H9 (cell line): Measurements from ENCODE around the gene GFRA1. TPM values are rescaled to one million over a fixed set of nuclear protein-coding genes. Genes with fewer than 3 reads are reported as not detected.

ENCODE experiments used
- DNase-seq: peaks from one replicate; pipeline ENCODE4 v3.0.0-alpha.2; 2017
- H2AFZ ChIP-seq: one replicate; pipeline ENCODE4 v1.6.1; 2013; ENCODE audit warnings: mild to moderate bottlenecking, low read length, control low read depth, moderate library complexity
- H2AK5ac ChIP-seq: 2 replicates; pipeline ENCODE4 v1.6.1; 2013; ENCODE audit warnings: low read length, control low read depth, mixed read lengths; ENCODE audit not compliant: insufficient read length
- H2BK120ac ChIP-seq: one replicate; pipeline ENCODE4 v1.6.1; 2013; ENCODE audit warnings: low read depth, mild to moderate bottlenecking, low read length, control low read depth, inconsistent platforms; ENCODE audit not compliant: poor library complexity, severe bottlenecking
- H2BK12ac ChIP-seq: 2 replicates; pipeline ENCODE4 v1.6.1; 2013; ENCODE audit warnings: low read length, control low read depth, mixed read lengths, low read depth; ENCODE audit not compliant: insufficient read length
- H2BK15ac ChIP-seq: 2 replicates; pipeline ENCODE4 v1.6.1; 2013; ENCODE audit warnings: low read depth, low read length, control low read depth
- H2BK20ac ChIP-seq: one replicate; pipeline ENCODE4 v1.6.1; 2013; ENCODE audit warnings: low read depth, mild to moderate bottlenecking, low read length, control low read depth, inconsistent platforms; ENCODE audit not compliant: poor library complexity, severe bottlenecking
- H2BK5ac ChIP-seq: 2 replicates; pipeline ENCODE4 v1.6.1; 2013; ENCODE audit warnings: low read length, control low read depth, mixed read lengths; ENCODE audit not compliant: insufficient read length
- H3K14ac ChIP-seq: 2 replicates; pipeline ENCODE4 v1.6.1; 2013; ENCODE audit warnings: low read length, control low read depth; ENCODE audit not compliant: insufficient read depth
- H3K18ac ChIP-seq: 2 replicates; pipeline ENCODE4 v1.6.1; 2013; ENCODE audit warnings: low read depth, mild to moderate bottlenecking, mixed read lengths, low read length, control low read depth; ENCODE audit not compliant: insufficient read length
- H3K23ac ChIP-seq: 2 replicates; pipeline ENCODE4 v1.6.1; 2013; ENCODE audit warnings: low read length, control low read depth, mixed read lengths, low read depth; ENCODE audit not compliant: insufficient read length
- H3K23me2 ChIP-seq: 2 replicates; pipeline ENCODE4 v1.6.1; 2013; ENCODE audit warnings: low read depth, mild to moderate bottlenecking, mixed read lengths, low read length, control low read depth; ENCODE audit not compliant: insufficient read length, poor library complexity, severe bottlenecking
- H3K27ac ChIP-seq: 2 replicates; pipeline ENCODE4 v1.5.1; 2013; ENCODE audit warnings: low read length, control low read depth, mixed read lengths, low read depth; ENCODE audit not compliant: insufficient read length
- H3K27me3 ChIP-seq: 2 replicates; pipeline ENCODE4 v1.6.1; 2013; ENCODE audit warnings: low read length, control low read depth, inconsistent platforms; ENCODE audit not compliant: insufficient read depth
- H3K4ac ChIP-seq: 2 replicates; pipeline ENCODE4 v1.6.1; 2013; ENCODE audit warnings: low read depth, mild to moderate bottlenecking, control low read depth, inconsistent platforms, low read length, moderate library complexity
- H3K4me1 ChIP-seq: 2 replicates; pipeline ENCODE4 v1.6.1; 2013; ENCODE audit warnings: low read length, control low read depth, inconsistent platforms; ENCODE audit not compliant: insufficient read depth
- H3K4me2 ChIP-seq: 2 replicates; pipeline ENCODE4 v1.6.1; 2013; ENCODE audit warnings: low read length, control low read depth, mixed read lengths; ENCODE audit not compliant: insufficient read length, insufficient read depth
- H3K56ac ChIP-seq: 2 replicates; pipeline ENCODE4 v1.6.1; 2013; ENCODE audit warnings: low read depth, mild to moderate bottlenecking, mixed read lengths, low read length, control low read depth; ENCODE audit not compliant: insufficient read length
- H3K79me1 ChIP-seq: 2 replicates; pipeline ENCODE4 v1.6.1; 2013; ENCODE audit warnings: low read depth, mild to moderate bottlenecking, moderate library complexity, low read length, control low read depth, inconsistent platforms; ENCODE audit not compliant: insufficient read depth, poor library complexity, severe bottlenecking
- H3K79me2 ChIP-seq: 2 replicates; pipeline ENCODE4 v1.6.1; 2013; ENCODE audit warnings: low read length, control low read depth, inconsistent platforms; ENCODE audit not compliant: insufficient read depth
- H3K9ac ChIP-seq: 2 replicates; pipeline ENCODE4 v1.6.1; 2013; ENCODE audit warnings: low read length, control low read depth, mixed read lengths; ENCODE audit not compliant: insufficient read length; ENCODE audit errors: extremely low read depth
- H3K9me3 ChIP-seq: one replicate; pipeline ENCODE4 v1.6.1; 2013; ENCODE audit warnings: low read depth, low read length, inconsistent platforms; ENCODE audit not compliant: control insufficient read depth
- H3T11ph ChIP-seq: one replicate; pipeline ENCODE4 v1.6.1; 2013; ENCODE audit warnings: mild to moderate bottlenecking, low read length, control low read depth, inconsistent platforms
- H4K20me1 ChIP-seq: one replicate; pipeline ENCODE4 v1.6.1; 2013; ENCODE audit not compliant: control insufficient read depth, insufficient read length, insufficient read depth
- H4K5ac ChIP-seq: 2 replicates; pipeline ENCODE4 v1.6.1; 2013; ENCODE audit warnings: low read depth, mild to moderate bottlenecking, mixed read lengths, low read length, control low read depth; ENCODE audit not compliant: insufficient read length
- H4K8ac ChIP-seq: replicated peaks from 2 replicates; pipeline ENCODE4 v1.6.1; 2013; ENCODE audit warnings: low read length, control low read depth, mixed read lengths, low read depth; ENCODE audit not compliant: insufficient read length
- H4K91ac ChIP-seq: 2 replicates; pipeline ENCODE4 v1.6.1; 2013; ENCODE audit warnings: low read depth, mild to moderate bottlenecking, moderate library complexity, mixed read lengths, low read length, control low read depth; ENCODE audit not compliant: insufficient read length
- H3K27ac Mint-ChIP-seq, 3 experiments: 2 replicates in 2 of 3; 3 replicates in 1 of 3; pipeline ENCODE4 v1.8.0; 2020 to 2021; ENCODE audit warnings: mixed read lengths in 3 of 3, mild to moderate bottlenecking in 1 of 3, moderate library complexity in 1 of 3
- H3K27me3 Mint-ChIP-seq: 2 replicates; pipeline ENCODE4 v1.8.0; 2021; ENCODE audit warnings: low read depth, mild to moderate bottlenecking, moderate library complexity, mixed read lengths
- H3K36me3 Mint-ChIP-seq, 3 experiments: 2 replicates in 2 of 3; 3 replicates in 1 of 3; pipeline ENCODE4 v1.8.0; 2020 to 2021; ENCODE audit warnings: low read depth in 3 of 3, mixed read lengths in 3 of 3; ENCODE audit not compliant: insufficient read depth in 1 of 3
- H3K4me1 Mint-ChIP-seq, 2 experiments: 2 replicates each; pipeline ENCODE4 v1.8.0; 2020; ENCODE audit warnings: mixed read lengths in 2 of 2
- H3K4me3 Mint-ChIP-seq, 2 experiments: 2 replicates in 1 of 2; 3 replicates in 1 of 2; pipeline ENCODE4 v1.8.0; 2020 to 2021; ENCODE audit warnings: mild to moderate bottlenecking in 2 of 2, mixed read lengths in 2 of 2, moderate library complexity in 1 of 2
- H3K9me3 Mint-ChIP-seq, 2 experiments: 2 replicates in 1 of 2; 3 replicates in 1 of 2; pipeline ENCODE4 v1.8.0; 2020; ENCODE audit warnings: mild to moderate bottlenecking in 2 of 2, mixed read lengths in 2 of 2, moderate library complexity in 1 of 2
- CTCF ChIP-seq: fragments of 200-600 bp; sonication (generic); conservative IDR thresholded peaks from 3 replicates; pipeline ENCODE4 v1.8.0; 2021; ENCODE audit warnings: antibody characterized with exemption, mild to moderate bottlenecking
- WGBS: extraction: QIAGEN DNeasy Blood & Tissue Kit; methylation state at CpG from one replicate; pipeline ENCODE4 v1.1.7; 2013; ENCODE audit warnings: missing lambda C conversion rate, low lambda C conversion rate, mixed read lengths; ENCODE audit not compliant: insufficient read length; ENCODE audit errors: extremely low coverage; 5-methylcytosine and 5-hydroxymethylcytosine counted together
- total RNA-seq: library from RNA; stranded (reverse); gene quantifications from 2 replicates; pipeline ENCODE4 v1.2.1, GENCODE V29; 2021

GFRA1 gene
- total RNA-seq, 1 experiment from 2014 or later, result 0.24 TPM

DNA sequence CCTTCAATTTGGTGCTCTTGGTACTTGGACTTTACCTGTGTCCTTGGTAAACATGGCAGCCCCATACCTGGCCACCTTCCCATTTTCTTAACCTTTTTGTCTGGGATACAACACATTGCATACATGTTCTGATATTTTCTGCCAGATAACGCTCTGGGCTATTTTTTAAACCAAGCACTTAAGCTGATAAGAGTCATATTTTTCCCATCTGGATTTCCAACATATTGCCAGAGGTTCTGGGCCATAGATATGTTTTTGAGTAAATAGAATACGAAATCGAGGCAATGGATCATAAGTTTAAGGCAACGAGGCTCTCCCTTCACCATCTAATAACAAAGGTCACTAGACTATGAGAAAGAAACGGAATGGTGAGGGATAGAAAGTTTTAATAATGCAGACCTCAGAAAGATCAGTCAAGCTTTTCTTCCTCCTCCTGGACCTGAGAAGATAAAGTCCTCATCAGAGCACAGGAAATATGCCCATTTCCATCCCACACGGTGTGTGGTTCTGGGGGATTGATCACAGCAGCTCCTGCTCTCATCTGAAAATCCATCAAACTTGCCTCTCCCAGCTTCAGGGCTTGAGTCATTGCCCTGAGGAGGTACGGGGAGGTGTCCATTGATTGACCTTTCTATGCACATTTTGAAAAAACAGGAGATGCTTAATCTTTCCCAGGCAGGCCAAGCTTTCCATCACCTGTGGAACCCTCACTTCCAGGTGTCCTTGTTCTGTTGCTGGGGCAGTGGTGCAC, 257.2 kb downstream of the GFRA1 start:
- Histone ChIP-seq H2BK20ac (no peak overlapping the region), H2BK12ac (no peak overlapping the region), H3K23me2 (no peaks in the 10 kb centered on the region), H3K4me2 (no peak overlapping the region), H3K79me1 (no peaks in the 10 kb centered on the region), H3K79me2 (no peaks in the 10 kb centered on the region), H3K23ac (no peak overlapping the region), H3K9ac (no peak overlapping the region), H3K18ac (no peak overlapping the region), H4K5ac (no peak overlapping the region), H3K9me3 (no peaks in the 10 kb centered on the region), H4K20me1 (no peaks in the 10 kb centered on the region), H2BK5ac (no peak overlapping the region), H4K8ac (no peak overlapping the region), H3K14ac (no peak overlapping the region), H3K4me1 (no peaks in the 10 kb centered on the region), H4K91ac (no peak overlapping the region), H3K27ac (no peak overlapping the region), H2BK120ac (no peak overlapping the region), H3K56ac (no peak overlapping the region), H3K27me3 (no peaks in the 10 kb centered on the region), H3K4ac (no peak overlapping the region), H2AFZ (no peak overlapping the region), H2BK15ac (no peak overlapping the region), H3T11ph (no peak overlapping the region), H2AK5ac (no peak overlapping the region)
- Mint-ChIP-seq H3K27me3 (no peaks in the 10 kb centered on the region; the same call in none of the 2 replicates), H3K4me1 (peaks cover 6 to 9% of the 10 kb centered on the region in 2 experiments), H3K9me3 (peaks cover 2 to 6% of the 10 kb centered on the region in 2 experiments; a peak in 3 of 5 replicates), H3K36me3 (peaks cover 0 to 7% (median 0%) of the 10 kb centered on the region in 3 experiments; a peak in 2 of 7 replicates), H3K4me3 (no peak overlapping the region), H3K27ac (no peak overlapping the region; a peak in 1 of 7 replicates)
- WGBS, result no CpG with 5 or more reads among the region's 7 CpGs
- TF ChIP-seq CTCF, result no peak
- DNase-seq, result no peak
